Esophagus squamous epithelium (tissue), 4 donors: ENCODE data around the gene SLC16A7.

Experiments
- CTCF ChIP-seq, 6 experiments: fragments of 450-650 bp in 4 of 6; fragments of 200-600 bp in 2 of 6; sonication (generic) in 2 of 6; IDR thresholded peaks; one replicate each; pipeline ENCODE4 v1.5.1; 2016 to 2019; ENCODE audit warnings: antibody characterized with exemption in 6 of 6, mild to moderate bottlenecking in 4 of 6, moderate library complexity in 4 of 6
- POLR2A ChIP-seq, 4 donors: fragments of 450-650 bp; IDR thresholded peaks; one replicate each; pipeline ENCODE4 v1.6.1; 2017; ENCODE audit warnings: antibody characterized with exemption in 4 of 4, mild to moderate bottlenecking in 4 of 4, moderate library complexity in 3 of 4

GRCh38 chr12:59716043-59716442 is 120.2 kb downstream of the SLC16A7 start:
- no peak for TF ChIP-seq CTCF (IDR thresholded peaks at IDR 0.05)
- TF ChIP-seq POLR2A (IDR thresholded peaks at IDR 0.05), result no peak
